Measurements from ENCODE around the gene TFB1M.

The TFB1M gene

DNA sequence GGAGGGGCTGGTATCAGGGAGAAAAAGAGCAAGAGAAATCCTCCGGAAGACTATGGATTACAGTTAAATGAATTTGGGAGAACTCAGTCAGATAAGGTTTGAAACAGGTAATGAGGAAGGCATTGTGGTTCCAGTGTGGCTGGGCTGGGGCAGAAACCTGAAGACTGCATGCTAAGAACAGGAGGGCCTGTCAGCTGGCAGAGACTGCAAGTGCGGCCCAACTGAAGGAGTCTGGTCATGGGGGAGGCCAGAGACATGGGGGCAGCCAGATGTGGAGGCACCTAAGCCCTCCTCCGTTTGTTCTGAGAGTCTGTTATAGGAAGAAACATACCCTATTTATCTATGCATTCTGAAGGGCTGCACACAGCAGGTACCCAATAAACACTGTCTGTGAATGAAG is 16.6 kb downstream of the TFB1M start:
- DNase-seq (ENCODE audit: low spot score): no peak

DNA sequence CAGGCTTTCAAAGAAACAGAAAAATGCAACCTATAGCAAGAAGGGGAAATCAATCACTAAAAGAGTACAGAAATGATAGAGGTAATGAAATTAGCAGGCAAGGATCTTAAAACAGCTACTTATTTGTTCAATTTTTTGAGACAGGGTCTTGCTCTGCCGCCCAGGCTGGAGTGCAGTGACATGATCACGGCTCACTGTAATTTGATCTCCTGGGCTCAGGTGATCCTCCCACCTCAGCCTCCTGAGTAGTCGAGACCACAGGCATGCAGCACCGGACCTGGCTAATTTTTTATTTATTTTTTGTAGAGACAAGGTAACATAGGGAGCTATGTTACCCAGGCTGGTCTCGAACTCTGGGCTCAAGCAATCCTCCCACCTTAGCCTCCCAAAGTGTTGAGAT is 21.6 kb downstream of the TFB1M start:
- DNase-seq (ENCODE audit: low spot score): no peak

GRCh38 chr6:155291291-155291690 is 23.0 kb downstream of the TFB1M start:
- DNase-seq (ENCODE audit: low spot score): no peak

DNA sequence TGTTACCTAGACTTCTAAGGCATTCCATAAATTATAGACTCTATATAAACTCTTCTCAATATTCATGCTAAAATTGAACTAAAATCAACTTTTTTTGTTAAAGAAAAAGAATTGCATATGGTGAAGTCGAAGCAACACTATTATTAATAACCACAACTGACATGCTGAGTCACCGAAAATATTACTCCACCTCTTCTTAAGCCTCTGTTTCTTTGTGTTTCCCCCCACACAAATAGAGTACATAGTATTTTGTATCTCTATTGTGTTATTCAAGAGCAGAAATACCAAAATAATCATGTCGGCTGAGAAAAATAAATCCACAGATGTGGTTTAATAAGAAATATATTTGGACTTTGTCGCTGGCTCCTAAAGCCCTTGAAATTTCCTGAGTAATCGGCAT is 23.8 kb downstream of the TFB1M start:
- DNase-seq (ENCODE audit: low spot score): no peak

DNA sequence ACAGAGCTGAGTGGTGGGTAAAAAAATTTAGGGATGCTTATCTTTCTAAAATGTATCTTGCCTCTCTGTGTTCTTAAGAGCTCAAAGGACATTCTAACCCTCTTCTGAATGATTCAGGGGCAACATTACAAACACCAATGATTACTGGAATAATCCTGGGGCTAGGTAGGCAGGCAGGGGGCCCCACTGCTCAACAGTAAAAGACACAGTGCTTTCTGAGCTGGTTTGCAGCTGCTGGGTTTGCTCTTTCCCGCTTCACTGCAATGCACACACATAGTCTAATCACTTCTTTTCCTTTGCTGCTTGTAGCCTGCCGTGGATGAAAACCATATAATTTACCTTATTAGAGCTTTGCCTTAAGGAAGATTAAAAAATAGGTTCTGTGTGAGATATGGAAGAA is 26.5 kb downstream of the TFB1M start:
- no peak for DNase-seq (ENCODE audit: low spot score)

DNA sequence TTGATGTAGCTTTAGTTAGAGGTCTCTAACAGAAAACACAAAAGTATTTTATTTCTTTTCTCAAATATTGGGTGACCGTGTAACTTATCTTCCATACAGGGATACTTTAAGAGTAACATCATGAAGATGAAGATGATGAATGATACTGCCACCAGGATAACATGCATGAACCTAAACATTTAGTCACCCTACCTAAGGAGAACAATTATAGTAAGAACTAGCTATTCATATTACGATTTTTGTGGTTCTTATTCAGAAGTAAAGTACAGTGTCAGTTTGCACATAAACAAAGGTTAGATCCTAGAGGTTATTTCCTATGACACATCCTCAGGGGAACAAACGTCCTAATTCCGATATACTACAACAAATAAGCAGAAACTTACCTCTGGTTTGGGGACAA is 29.5 kb downstream of the TFB1M start:
- no peak for DNase-seq (ENCODE audit: low spot score)

DNA sequence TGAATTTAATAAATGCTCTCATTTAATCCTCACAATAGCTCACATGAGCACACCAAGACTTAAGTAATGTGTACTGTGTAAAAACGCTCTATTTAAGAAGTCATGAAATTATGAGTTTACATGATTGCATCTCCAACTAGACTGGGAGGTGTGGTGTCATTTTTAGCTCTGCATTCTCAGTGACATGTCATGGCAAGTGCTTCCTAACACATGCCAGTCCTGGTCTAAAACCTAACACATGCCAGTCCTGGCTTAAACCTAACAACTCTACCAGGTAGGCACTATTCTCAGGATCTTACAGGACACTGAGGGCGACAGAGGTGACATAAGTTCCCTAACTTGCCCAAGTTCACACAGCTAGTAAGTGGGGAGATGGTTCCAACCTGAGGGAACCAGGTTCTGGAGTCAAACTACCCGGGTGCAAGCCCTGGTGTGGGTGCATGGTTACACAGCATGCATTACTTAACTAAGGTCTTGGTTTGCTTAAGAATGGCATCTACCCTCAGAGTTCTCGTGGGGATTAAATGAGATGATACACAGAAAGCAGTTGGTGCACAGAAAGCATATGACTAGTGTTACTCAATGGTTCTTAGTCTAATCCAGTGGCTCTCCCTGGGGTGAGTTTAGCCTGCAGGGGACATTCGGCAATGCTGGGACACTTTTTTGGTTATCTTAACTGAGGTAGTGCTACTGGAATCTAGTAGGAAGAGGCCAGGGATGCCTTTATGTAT is 35.8 kb downstream of the TFB1M start:
- no peak for DNase-seq (ENCODE audit: low spot score)

GRCh38 chr6:155276638-155277037 is 37.6 kb downstream of the TFB1M start:
- DNase-seq (ENCODE audit: low spot score): peak; percentile 46

DNA sequence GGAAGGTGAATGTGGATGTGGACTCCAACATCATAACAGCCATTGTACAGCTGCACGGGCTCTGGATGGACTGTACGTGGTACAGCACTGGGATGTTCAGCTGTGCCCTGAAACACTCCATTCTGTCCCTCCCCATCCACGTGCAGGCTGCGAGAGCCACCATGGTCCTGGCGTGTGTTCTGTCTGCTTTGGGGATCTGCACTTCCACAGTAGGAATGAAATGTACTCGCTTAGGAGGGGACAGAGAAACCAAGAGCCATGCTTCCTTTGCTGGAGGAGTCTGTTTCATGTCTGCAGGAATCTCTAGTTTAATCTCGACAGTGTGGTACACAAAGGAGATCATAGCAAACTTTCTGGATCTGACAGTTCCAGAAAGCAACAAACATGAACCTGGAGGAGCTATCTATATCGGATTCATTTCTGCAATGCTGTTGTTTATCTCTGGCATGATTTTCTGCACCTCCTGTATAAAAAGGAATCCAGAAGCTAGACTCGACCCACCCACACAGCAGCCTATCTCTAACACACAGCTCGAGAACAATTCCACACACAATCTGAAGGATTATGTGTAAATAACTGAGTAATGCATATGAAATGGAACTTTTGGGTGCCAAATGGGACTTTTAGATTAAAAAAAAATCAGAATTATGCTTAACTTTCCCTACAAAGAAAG is 38.3 kb downstream of the TFB1M start:
- DNase-seq (ENCODE audit: low spot score): peak; percentile 63

DNA sequence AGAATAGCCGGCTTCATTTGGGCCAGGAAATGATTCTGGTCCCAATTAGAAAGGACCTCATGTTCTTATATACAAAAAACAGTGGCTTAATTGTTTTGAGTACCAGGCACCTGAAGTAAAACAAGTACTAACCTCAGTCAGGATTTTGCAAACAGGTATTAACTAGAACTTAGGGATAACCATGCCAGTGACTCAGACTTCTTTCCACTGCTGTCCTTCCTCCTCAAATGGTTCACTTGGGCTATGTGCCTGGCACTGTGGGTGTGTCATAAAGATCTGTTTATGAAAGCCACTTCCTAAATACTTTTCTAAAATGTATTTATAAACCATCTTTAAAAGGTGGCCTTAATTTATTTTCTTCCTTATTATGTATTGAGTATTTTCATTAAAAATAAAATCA is 39.8 kb downstream of the TFB1M start:
- DNase-seq (ENCODE audit: low spot score): no peak

- DNase-seq (ENCODE audit: low spot score): no peak
These were observed 40.2 kb downstream of the TFB1M start for GRCh38 chr6:155274106-155274505.

DNA sequence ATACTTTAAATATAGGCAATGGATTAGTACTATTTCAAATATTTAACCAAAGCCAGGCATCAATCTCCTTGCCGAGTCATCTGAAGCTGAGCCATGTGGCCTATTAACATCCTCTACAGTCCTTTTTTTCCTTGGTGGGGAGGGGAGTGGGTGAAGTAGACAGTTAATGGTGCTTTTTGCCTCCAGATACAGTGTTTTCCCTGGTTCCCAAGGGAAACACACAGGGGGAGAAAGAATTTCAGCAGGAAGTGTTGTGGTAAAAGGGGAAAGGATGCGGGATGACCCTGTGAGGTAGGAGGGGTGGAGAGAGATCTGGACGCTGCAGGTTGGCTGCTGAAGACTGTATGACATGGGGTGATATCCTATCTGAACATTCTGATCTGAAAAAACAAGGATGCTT is 40.9 kb downstream of the TFB1M start:
- DNase-seq (ENCODE audit: low spot score): peak; percentile 67

GRCh38 chr6:155272353-155273232 is 41.7 kb downstream of the TFB1M start:
- peak; percentile 74 for DNase-seq (ENCODE audit: low spot score)

DNA sequence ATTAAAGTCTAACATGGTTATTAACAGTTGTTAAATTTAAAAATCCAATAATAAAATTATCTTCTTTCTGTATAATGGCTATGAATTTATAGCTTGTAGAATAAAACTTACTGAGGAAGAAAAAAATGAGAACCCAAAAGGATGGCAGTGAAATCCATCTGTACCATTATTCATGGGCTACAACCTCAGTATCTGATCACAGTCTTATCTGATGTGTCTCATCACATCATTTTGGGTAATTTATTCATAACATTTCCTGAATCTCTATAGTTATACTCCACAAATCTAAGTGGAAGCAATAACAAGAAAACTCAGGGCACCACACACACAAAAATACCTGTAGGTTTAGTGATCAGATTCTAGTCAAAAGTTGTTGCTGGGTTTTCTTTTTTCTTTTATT is 43.1 kb downstream of the TFB1M start:
- DNase-seq (ENCODE audit: low spot score): peak; percentile 29

GRCh38 chr6:155270561-155271091 is 43.7 kb downstream of the TFB1M start:
- peak; percentile 51 for DNase-seq (ENCODE audit: low spot score)

GRCh38 chr6:155269765-155270164 is 44.5 kb downstream of the TFB1M start:
- no peak for DNase-seq (ENCODE audit: low spot score)

- peak; percentile 41 for DNase-seq (ENCODE audit: low spot score)
These were observed 46.0 kb downstream of the TFB1M start for GRCh38 chr6:155268088-155268867.

DNA sequence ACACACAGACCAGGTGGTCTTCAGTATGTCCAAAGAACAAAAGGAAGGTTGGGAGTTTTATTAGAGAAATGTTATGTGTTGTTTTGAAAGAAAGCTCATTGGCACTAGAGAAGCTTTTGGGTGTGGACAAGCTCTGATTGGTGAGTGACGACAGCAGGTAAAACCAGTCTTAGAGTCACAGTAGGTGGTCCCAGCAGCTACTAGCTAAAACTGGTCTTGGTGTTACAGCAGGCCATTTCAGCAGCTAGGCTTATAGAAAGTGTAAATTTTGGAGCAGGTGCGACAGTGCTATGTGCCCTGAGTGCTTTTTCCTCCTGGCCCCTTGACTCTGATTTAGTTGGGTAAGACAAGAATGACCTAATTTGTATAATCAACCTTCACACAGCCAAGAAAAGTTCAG is 46.9 kb downstream of the TFB1M start:
- DNase-seq (ENCODE audit: low spot score): no peak

- DNase-seq (ENCODE audit: low spot score): no peak
These were observed 48.3 kb downstream of the TFB1M start for GRCh38 chr6:155265843-155266535.

DNA sequence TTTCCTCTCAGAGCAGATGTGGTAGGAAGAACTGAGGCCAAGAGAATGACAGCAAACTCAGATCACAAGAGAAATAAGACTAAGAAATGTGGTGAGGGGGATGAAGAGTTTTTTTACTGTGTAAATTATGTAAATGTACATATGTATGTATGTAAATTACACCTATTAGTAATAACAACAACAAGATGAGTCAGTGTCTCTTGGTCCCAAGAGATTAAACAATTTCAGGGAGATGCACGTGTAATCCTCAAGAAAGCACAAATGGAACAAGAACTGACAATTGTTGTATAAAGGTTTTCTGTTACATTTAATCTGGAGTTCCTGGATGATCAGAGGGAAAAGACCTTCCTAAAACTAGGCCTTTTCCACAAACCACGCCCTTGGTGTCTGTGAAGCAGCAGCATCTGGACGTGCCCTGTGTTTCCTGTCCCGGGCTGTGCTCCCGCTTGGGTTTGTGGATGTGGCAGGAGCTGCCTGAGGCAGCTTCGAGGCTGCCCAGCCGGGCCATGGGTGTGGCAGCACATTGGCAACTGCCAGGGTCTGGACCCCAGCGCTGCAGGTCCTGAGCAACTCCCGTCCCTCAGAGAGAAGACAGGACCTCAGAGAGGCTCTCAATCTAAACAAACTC is 49.5 kb downstream of the TFB1M start:
- peak; percentile 40 for DNase-seq (ENCODE audit: low spot score)
